Hepatocyte (in vitro differentiated cells): ENCODE data around the gene GJC1. TPM values are rescaled to one million over a fixed set of nuclear protein-coding genes. Genes with fewer than 3 reads are reported as not detected.

Source experiments
- DNase-seq: peaks from one replicate; pipeline ENCODE4 v3.0.0-alpha.2; 2016; ENCODE audit warnings: low spot score
- H2AFZ ChIP-seq: fragments of 200-600 bp; sonication (generic); 2 replicates; pipeline ENCODE4 v1.6.0; 2016; ENCODE audit warnings: antibody characterized with exemption, mild to moderate bottlenecking
- H3K27ac ChIP-seq: fragments of 200-600 bp; sonication (generic); 2 replicates; pipeline ENCODE4 v1.5.1; 2016; ENCODE audit warnings: mild to moderate bottlenecking
- H3K27me3 ChIP-seq: fragments of 200-600 bp; sonication (generic); 2 replicates; pipeline ENCODE4 v1.6.1; 2016
- H3K36me3 ChIP-seq: fragments of 200-600 bp; sonication (generic); replicated peaks from 2 replicates; pipeline ENCODE4 v1.5.1; 2016; ENCODE audit warnings: low read depth; ENCODE audit not compliant: insufficient read depth
- H3K4me1 ChIP-seq: fragments of 200-600 bp; sonication (generic); 2 replicates; pipeline ENCODE4 v1.5.1; 2016; ENCODE audit warnings: mild to moderate bottlenecking, moderate library complexity; ENCODE audit not compliant: insufficient read depth
- H3K4me2 ChIP-seq: fragments of 200-600 bp; sonication (generic); 2 replicates; pipeline ENCODE4 v1.6.0; 2016
- H3K4me3 ChIP-seq: fragments of 200-600 bp; sonication (generic); 2 replicates; pipeline ENCODE4 v1.5.1; 2016; ENCODE audit warnings: mild to moderate bottlenecking
- H3K79me2 ChIP-seq: fragments of 200-600 bp; sonication (generic); 2 replicates; pipeline ENCODE4 v1.6.0; 2017; ENCODE audit warnings: mild to moderate bottlenecking
- H3K9me2 ChIP-seq: fragments of 200-600 bp; sonication (generic); replicated peaks from 2 replicates; pipeline ENCODE4 v1.6.0; 2017; ENCODE audit warnings: mild to moderate bottlenecking; ENCODE audit not compliant: insufficient read depth
- H3K9me3 ChIP-seq: fragments of 200-600 bp; sonication (generic); 2 replicates; pipeline ENCODE4 v1.5.1; 2016; ENCODE audit warnings: low read depth, mild to moderate bottlenecking
- H4K20me1 ChIP-seq: fragments of 200-600 bp; sonication (generic); 2 replicates; pipeline ENCODE4 v1.6.0; 2016; ENCODE audit warnings: mild to moderate bottlenecking; ENCODE audit not compliant: insufficient read depth, poor library complexity, severe bottlenecking
- EZH2 ChIP-seq: fragments of 200-600 bp; sonication (generic); IDR thresholded peaks from 2 replicates; pipeline ENCODE4 v1.6.1; 2016; ENCODE audit warnings: antibody characterized with exemption, mild to moderate bottlenecking, borderline replicate concordance
- EZH2phosphoT487 ChIP-seq: fragments of 200-600 bp; sonication (generic); IDR thresholded peaks from one replicate; pipeline ENCODE4 v1.6.1; 2018; ENCODE audit warnings: antibody characterized with exemption, mild to moderate bottlenecking, low read depth, moderate library complexity; ENCODE audit not compliant: unreplicated experiment, severe bottlenecking
- WGBS: methylation state at CpG from one replicate; pipeline ENCODE4 v1.1.6; 2016; ENCODE audit warnings: low lambda C conversion rate; ENCODE audit errors: missing lambda C conversion rate; 5-methylcytosine and 5-hydroxymethylcytosine counted together
- polyA plus RNA-seq: library from polyadenylated mRNA; unstranded; fragments of >200 nt; fragmentation: Nextera tagmentation; extraction: Ambion mirVana; gene quantifications from 2 replicates; pipeline ENCODE4 v1.2.1, GENCODE V29; 2016
- total RNA-seq: library from RNA; depleted of rRNA; stranded (reverse); fragments of >200 nt; gene quantifications from 2 replicates; pipeline ENCODE4 v1.2.3, GENCODE V29; 2014
- TF ChIP-seq, protein P1 (sequence below): fragments of 200-600 bp; sonication (generic); IDR thresholded peaks from 2 replicates; pipeline ENCODE4 v1.5.1; 2016; ENCODE audit warnings: antibody characterized with exemption, mild to moderate bottlenecking; ENCODE audit not compliant: poor library complexity

Gene GJC1
- total and polyA plus RNA-seq, 2 experiments from 2014 or later, result 7.5 to 11.4 TPM

DNA sequence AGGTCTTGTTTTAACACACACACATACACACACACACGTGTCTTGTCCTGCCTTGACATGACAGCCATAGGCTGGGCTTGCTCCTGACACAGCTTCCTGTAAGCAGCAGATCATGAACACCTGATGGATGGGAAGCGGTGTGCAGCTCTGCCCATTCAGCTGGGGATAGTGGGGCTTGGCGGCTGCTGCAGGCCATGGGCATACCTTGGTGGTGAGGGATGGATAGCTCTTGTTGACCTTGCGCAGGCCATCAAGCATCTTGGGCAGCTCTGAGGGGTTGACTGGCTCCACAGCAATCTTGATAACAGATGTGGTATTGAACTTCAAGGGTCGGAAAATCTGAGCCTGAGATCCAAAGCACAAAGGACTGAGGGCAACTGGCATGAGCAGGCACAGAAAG lies 29.6 kb upstream of the GJC1 start:
- no peak for TF ChIP-seq EZH2phosphoT487
- no peak for TF ChIP-seq EZH2
- TF ChIP-seq, protein P1, sequence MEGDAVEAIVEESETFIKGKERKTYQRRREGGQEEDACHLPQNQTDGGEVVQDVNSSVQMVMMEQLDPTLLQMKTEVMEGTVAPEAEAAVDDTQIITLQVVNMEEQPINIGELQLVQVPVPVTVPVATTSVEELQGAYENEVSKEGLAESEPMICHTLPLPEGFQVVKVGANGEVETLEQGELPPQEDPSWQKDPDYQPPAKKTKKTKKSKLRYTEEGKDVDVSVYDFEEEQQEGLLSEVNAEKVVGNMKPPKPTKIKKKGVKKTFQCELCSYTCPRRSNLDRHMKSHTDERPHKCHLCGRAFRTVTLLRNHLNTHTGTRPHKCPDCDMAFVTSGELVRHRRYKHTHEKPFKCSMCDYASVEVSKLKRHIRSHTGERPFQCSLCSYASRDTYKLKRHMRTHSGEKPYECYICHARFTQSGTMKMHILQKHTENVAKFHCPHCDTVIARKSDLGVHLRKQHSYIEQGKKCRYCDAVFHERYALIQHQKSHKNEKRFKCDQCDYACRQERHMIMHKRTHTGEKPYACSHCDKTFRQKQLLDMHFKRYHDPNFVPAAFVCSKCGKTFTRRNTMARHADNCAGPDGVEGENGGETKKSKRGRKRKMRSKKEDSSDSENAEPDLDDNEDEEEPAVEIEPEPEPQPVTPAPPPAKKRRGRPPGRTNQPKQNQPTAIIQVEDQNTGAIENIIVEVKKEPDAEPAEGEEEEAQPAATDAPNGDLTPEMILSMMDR, result no peak
- no peak overlapping the region for H3K4me2 ChIP-seq
- no peak overlapping the region for H2AFZ ChIP-seq
- no peak for DNase-seq
- no peak overlapping the region for H3K4me3 ChIP-seq
- H3K36me3 ChIP-seq, result peaks cover 6% of the 10 kb centered on the region
- H3K9me3 ChIP-seq, result no peaks in the 10 kb centered on the region
- no peaks in the 10 kb centered on the region for H3K4me1 ChIP-seq
- no peak overlapping the region for H3K27ac ChIP-seq
- no peaks in the 10 kb centered on the region for H3K27me3 ChIP-seq
- 92% methylated on average over 5 of the region's 5 CpGs for WGBS
- H4K20me1 ChIP-seq, result no peaks in the 10 kb centered on the region
- H3K79me2 ChIP-seq, result no peaks in the 10 kb centered on the region
- H3K9me2 ChIP-seq, result no peaks in the 10 kb centered on the region

DNA sequence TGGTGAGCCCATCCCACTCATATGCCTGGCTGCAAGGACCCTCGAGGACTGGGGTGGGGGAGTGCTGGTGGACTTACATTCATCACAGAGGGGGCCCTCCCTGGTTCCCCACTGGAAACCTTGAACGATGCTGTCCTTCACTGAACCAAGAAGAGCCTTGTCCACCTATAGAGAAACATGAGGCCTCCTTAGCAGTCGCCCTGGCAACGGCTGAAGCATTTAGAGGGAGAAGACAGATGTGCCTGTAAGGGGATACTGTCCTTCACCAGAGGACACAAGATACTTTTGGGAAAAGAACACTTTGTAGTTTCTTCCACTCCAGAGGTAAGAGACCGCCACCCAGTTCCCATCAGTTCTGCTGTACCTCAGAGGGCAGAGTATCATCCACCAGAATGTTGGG lies 24.1 kb upstream of the GJC1 start:
- DNase-seq, result no peak
- H3K4me3 ChIP-seq, result no peak overlapping the region
- H3K9me3 ChIP-seq, result no peaks in the 10 kb centered on the region
- no peaks in the 10 kb centered on the region for H4K20me1 ChIP-seq
- 100% methylated on average over 5 of the region's 5 CpGs for WGBS
- H3K4me1 ChIP-seq, result no peaks in the 10 kb centered on the region
- no peak overlapping the region for H2AFZ ChIP-seq
- peaks cover 3% of the 10 kb centered on the region for H3K36me3 ChIP-seq
- H3K4me2 ChIP-seq, result no peak overlapping the region
- no peaks in the 10 kb centered on the region for H3K27me3 ChIP-seq
- TF ChIP-seq EZH2 (no peak), EZH2phosphoT487 (no peak)
- TF ChIP-seq, protein P1, result no peak
- no peaks in the 10 kb centered on the region for H3K9me2 ChIP-seq
- no peaks in the 10 kb centered on the region for H3K79me2 ChIP-seq
- H3K27ac ChIP-seq, result no peak overlapping the region

DNA sequence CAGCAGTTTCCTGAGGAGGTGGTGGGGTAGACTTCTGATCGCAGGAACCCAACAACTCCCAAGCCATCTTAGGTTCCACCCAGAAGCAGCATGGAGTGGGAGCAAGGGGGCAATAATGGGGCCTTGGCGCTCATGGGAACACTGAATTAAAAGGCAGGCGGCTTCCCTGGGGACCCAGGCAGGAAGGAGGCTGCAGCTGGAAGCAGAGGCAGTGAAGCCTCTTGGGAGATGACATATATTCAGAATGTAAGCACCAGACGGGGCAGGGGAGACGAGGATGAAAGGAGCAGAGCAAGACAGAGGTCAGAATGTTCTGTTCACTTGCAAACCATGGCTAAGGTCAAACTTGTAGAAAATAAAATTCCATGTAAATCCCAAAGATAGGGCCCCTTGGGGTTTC lies 20.5 kb upstream of the GJC1 start:
- no peak for DNase-seq
- no peaks in the 10 kb centered on the region for H3K27me3 ChIP-seq
- no peaks in the 10 kb centered on the region for H3K79me2 ChIP-seq
- TF ChIP-seq EZH2 (no peak), EZH2phosphoT487 (no peak)
- TF ChIP-seq, protein P1, result no peak
- no peak overlapping the region for H3K4me3 ChIP-seq
- no peaks in the 10 kb centered on the region for H4K20me1 ChIP-seq
- H2AFZ ChIP-seq, result no peak overlapping the region
- H3K9me3 ChIP-seq, result no peaks in the 10 kb centered on the region
- H3K27ac ChIP-seq, result no peak overlapping the region
- WGBS, result 90% methylated on average over 5 of the region's 5 CpGs
- no peaks in the 10 kb centered on the region for H3K4me1 ChIP-seq
- H3K4me2 ChIP-seq, result no peak overlapping the region
- H3K9me2 ChIP-seq, result no peaks in the 10 kb centered on the region
- no peaks in the 10 kb centered on the region for H3K36me3 ChIP-seq

DNA sequence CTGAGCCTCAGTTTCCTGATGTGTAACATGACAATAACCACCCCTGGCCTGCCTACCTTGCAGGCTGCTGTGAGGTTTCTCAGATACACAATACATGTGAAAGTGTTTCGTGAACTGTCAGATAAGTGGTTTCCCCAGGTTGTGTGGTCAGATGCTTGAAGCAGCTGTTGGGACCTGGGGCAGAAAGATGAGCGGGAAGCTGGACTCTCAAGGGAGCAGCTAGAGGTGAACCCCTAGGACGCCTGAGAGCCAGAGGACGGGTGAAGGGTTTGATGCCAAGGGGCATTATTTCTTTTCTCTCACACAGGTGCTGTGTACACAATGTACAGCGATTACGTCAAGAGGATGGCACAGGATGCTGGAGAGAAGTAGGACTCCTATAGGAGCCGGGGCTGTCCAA lies 19.9 kb upstream of the GJC1 start:
- no peak overlapping the region for H3K4me2 ChIP-seq
- no peaks in the 10 kb centered on the region for H4K20me1 ChIP-seq
- H3K4me1 ChIP-seq, result no peaks in the 10 kb centered on the region
- no peaks in the 10 kb centered on the region for H3K9me2 ChIP-seq
- H3K27me3 ChIP-seq, result no peaks in the 10 kb centered on the region
- TF ChIP-seq EZH2 (no peak), EZH2phosphoT487 (no peak)
- TF ChIP-seq, protein P1, result no peak
- no peaks in the 10 kb centered on the region for H3K9me3 ChIP-seq
- no peak overlapping the region for H2AFZ ChIP-seq
- H3K4me3 ChIP-seq, result no peak overlapping the region
- DNase-seq, result no peak
- H3K36me3 ChIP-seq, result no peaks in the 10 kb centered on the region
- H3K27ac ChIP-seq, result no peak overlapping the region
- no peaks in the 10 kb centered on the region for H3K79me2 ChIP-seq
- 93% methylated on average over 7 of the region's 7 CpGs for whole genome bisulfite sequencing
